ENCODE measurements around the gene C5orf47. TPM values are rescaled to one million over a fixed set of nuclear protein-coding genes. Genes with fewer than 3 reads are reported as not detected.

The C5orf47 gene
- total RNA-seq, 2 donors from 2014 or later, result 0.54 TPM; not detected in 1

GRCh38 chr5:174044466-174045254, 55.7 kb downstream of the C5orf47 start:
- H3K36me3 ChIP-seq, result no peaks in the 10 kb centered on the region
- DNase-seq (ENCODE audit: low spot score) (no peak), ATAC-seq (ENCODE audit: insufficient number of reproducible peaks, low FRiP score, low read depth) (no peak)
- no peaks in the 10 kb centered on the region for H3K9me3 ChIP-seq
- no peaks in the 10 kb centered on the region for H3K27me3 ChIP-seq (replicated peaks; ENCODE audit: insufficient read depth)
- H3K4me1 ChIP-seq (ENCODE audit: control insufficient read depth in 1 of 2, low read depth in 2 of 2), result no peaks in the 10 kb centered on the region
- H3K4me3 ChIP-seq, result no peak overlapping the region
- TF ChIP-seq, protein P1, sequence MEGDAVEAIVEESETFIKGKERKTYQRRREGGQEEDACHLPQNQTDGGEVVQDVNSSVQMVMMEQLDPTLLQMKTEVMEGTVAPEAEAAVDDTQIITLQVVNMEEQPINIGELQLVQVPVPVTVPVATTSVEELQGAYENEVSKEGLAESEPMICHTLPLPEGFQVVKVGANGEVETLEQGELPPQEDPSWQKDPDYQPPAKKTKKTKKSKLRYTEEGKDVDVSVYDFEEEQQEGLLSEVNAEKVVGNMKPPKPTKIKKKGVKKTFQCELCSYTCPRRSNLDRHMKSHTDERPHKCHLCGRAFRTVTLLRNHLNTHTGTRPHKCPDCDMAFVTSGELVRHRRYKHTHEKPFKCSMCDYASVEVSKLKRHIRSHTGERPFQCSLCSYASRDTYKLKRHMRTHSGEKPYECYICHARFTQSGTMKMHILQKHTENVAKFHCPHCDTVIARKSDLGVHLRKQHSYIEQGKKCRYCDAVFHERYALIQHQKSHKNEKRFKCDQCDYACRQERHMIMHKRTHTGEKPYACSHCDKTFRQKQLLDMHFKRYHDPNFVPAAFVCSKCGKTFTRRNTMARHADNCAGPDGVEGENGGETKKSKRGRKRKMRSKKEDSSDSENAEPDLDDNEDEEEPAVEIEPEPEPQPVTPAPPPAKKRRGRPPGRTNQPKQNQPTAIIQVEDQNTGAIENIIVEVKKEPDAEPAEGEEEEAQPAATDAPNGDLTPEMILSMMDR (IDR thresholded peaks at IDR 0.05), result no peak
- H3K27ac ChIP-seq, result no peak overlapping the region

- H3K9me3 ChIP-seq, result no peaks in the 10 kb centered on the region
- no peaks in the 10 kb centered on the region for H3K27me3 ChIP-seq (replicated peaks; ENCODE audit: insufficient read depth)
- ATAC-seq (ENCODE audit: insufficient number of reproducible peaks, low FRiP score, low read depth) (no peak), DNase-seq (ENCODE audit: low spot score) (no peak)
- TF ChIP-seq, protein P1 (IDR thresholded peaks at IDR 0.05), result no peak
- H3K27ac ChIP-seq, result no peak within 1 kb of the TSS
- no peak within 1 kb of the TSS for H3K4me3 ChIP-seq
- no peaks in the 10 kb centered on the region for H3K4me1 ChIP-seq (ENCODE audit: control insufficient read depth in 1 of 2, low read depth in 2 of 2)
- no peaks in the 10 kb centered on the region for H3K36me3 ChIP-seq
Observed at GRCh38 chr5:174045470-174046025, 56.6 kb downstream of the C5orf47 start, which contains the start of gene NSG2. TSS of gene NSG2 (plus strand) at chr5:174045706. CDS start at chr5:174046756, 1,050 bp downstream.

GRCh38 chr5:174046558-174046957, 57.6 kb downstream of the C5orf47 start:
- DNase-seq (ENCODE audit: low spot score) (no peak), ATAC-seq (ENCODE audit: insufficient number of reproducible peaks, low FRiP score, low read depth) (no peak)

DNA sequence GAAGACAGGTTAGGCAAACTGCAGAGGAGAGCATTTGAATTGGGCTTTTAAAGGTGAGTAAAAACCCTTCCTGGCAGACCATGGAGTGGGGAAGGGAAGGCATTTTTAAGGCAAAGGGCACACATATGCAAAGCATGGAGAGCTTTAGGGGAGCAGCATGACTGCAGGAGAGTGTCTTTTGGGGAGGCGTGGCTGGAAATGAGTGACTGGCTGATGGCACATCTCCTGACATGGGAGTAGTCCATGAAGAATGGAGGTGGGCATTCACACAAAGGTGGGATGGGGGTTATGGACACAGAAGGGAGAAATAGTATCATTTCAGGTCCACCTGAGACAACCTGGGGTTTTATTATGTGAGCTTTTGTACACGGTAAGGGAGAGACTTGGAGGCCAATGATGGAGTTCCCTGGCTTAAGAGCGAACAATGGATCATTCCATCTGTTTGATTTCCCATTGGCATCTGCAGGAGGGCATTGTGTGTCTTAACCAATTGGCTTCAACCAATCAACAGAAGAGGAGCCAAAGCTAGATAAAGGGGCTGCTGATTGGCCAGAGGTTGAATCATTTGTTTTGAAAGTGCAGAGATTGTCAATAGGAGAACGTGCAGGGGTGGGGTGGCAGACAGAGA, 58.6 kb downstream of the C5orf47 start:
- TF ChIP-seq, protein P1 (IDR thresholded peaks at IDR 0.05), result no peak
- Histone ChIP-seq H3K27ac (no peak overlapping the region), H3K36me3 (no peaks in the 10 kb centered on the region), H3K9me3 (no peaks in the 10 kb centered on the region), H3K27me3 (replicated peaks; ENCODE audit: insufficient read depth) (no peaks in the 10 kb centered on the region), H3K4me1 (ENCODE audit: control insufficient read depth in 1 of 2, low read depth in 2 of 2) (no peaks in the 10 kb centered on the region), H3K4me3 (no peak overlapping the region)
- DNase-seq (ENCODE audit: low spot score) (no peak), ATAC-seq (ENCODE audit: insufficient number of reproducible peaks, low FRiP score, low read depth) (no peak)

More at GRCh38 chr5:174046558-174046957, 57.6 kb downstream of the C5orf47 start:
- TF ChIP-seq, protein P1 (IDR thresholded peaks at IDR 0.05), result no peak
- Histone ChIP-seq H3K27ac (no peak overlapping the region), H3K4me3 (no peak overlapping the region), H3K27me3 (replicated peaks; ENCODE audit: insufficient read depth) (no peaks in the 10 kb centered on the region), H3K4me1 (ENCODE audit: control insufficient read depth in 1 of 2, low read depth in 2 of 2) (no peaks in the 10 kb centered on the region), H3K36me3 (no peaks in the 10 kb centered on the region), H3K9me3 (no peaks in the 10 kb centered on the region)

GRCh38 chr5:174052636-174053035, 63.7 kb downstream of the C5orf47 start:
- Histone ChIP-seq H3K4me3 (no peak overlapping the region), H3K27me3 (replicated peaks; ENCODE audit: insufficient read depth) (no peaks in the 10 kb centered on the region), H3K27ac (no peak overlapping the region), H3K4me1 (ENCODE audit: control insufficient read depth in 1 of 2, low read depth in 2 of 2) (no peaks in the 10 kb centered on the region), H3K9me3 (no peaks in the 10 kb centered on the region), H3K36me3 (no peaks in the 10 kb centered on the region)
- TF ChIP-seq, protein P1 (IDR thresholded peaks at IDR 0.05), result no peak
- DNase-seq (ENCODE audit: low spot score) (no peak), ATAC-seq (ENCODE audit: insufficient number of reproducible peaks, low FRiP score, low read depth) (no peak)
